ENCODE measurements around the gene C20orf204.
"Not testable (repeated sequence)": the region's sequence is repeated elsewhere in the genome, so short reads cannot be mapped to it uniquely, and the experiment has no call there.

The C20orf204 gene

DNA sequence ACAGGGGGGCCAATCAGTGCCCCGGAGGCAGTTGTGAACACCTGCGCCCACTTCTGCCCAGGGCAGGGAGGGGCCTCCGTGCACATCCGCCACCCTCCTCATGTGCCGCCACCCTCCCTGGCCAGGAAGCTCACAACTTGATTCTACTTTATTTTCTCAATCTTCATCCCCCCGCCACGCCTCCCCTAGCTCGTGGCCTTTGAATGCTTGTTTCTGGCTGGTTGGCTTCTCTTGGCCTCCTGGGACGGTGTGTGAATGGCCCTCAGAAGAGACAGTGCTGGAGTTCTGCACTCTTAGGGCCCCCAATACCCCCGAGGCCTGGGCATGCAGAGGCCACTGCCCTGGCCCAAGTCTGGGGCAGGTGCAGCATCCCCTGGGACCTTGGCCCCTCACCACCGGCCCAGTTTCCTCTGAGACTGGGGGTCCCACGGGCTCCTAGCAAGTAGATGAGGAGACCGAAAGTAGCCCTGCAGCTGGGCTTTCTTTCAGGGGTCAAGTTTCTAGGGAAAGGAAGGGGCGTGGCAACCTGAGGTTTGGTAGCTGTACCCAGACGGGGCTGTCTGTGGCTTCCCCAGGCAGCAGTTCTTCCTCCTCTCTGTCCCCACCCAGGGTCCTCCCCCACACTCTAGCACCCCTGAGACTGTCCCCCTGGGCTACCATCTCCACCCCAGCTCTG, 42.0 kb downstream of the C20orf204 start:
- H3K9me3 Mint-ChIP-seq = no peaks in the 10 kb centered on the region
- no peaks in the 10 kb centered on the region for H3K36me3 Mint-ChIP-seq
- peaks cover 33% of the 10 kb centered on the region for H3K4me1 Mint-ChIP-seq
- H3K27ac Mint-ChIP-seq = peak overlapping the region; percentile 84
- peak overlapping the region; percentile 90 for H3K4me3 Mint-ChIP-seq
- H3K27me3 Mint-ChIP-seq = no peaks in the 10 kb centered on the region

DNA sequence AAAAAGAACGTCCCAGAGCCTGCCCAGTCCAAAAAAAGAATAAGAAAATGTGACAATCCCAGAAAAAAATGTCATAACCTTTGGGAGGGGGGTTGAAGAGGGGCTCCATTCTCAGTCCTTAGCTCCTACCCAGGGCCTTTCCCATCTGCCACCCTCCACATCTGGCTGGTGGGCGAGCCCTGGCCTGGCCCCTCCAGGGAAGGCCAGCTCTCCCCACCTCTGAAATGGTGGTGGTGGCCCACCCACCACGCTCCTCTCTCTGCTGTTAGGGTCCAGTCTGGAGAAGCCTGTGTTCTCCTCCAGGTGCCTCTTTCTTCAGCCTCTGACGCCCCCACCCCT, 42.9 kb downstream of the C20orf204 start:
- Mint-ChIP-seq H3K27ac (peak overlapping the region; percentile 14), H3K9me3 (no peaks in the 10 kb centered on the region), H3K4me1 (peaks cover 36% of the 10 kb centered on the region), H3K36me3 (no peaks in the 10 kb centered on the region), H3K27me3 (no peaks in the 10 kb centered on the region), H3K4me3 (peak overlapping the region; percentile 90)

DNA sequence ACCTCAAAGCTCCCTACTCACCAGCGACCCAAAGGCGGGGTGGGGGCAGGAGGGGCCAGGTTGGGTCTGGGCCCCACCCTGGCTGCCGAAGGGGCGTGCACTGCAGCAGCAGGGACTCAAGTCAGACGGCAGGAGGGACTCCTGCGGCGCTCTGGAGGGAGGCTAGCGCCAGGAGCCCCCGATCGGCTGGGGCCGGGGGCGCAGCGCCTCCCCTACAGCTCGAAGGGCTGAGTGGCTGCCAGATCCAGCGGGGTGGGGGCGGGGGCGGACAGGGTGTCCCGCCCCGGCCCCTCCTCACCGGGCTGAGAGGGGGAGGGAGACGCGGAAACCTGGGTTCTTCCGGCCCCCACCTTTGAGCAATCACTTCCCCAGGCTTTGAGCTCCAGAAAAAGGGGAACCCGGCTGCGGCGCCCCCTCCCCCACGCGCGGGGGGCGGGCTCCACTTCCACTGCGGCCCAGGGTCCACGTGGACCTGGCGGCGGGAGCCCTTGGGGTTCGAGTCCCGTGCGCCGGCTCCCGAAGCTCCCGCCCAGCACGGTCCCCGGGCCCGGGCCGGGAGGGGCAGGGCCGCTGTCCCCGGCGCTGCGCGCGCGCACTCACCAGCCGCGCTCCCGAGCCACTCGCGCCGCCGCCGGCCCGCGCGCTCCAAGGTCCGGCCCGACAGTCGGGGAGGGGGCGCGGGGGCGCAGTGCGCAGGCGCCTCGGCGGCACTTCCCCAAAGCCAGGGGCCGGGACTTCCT, 43.5 kb downstream of the C20orf204 start, which contains the start of gene RGS19:
Gene RGS19, minus strand, starts transcription at position 246 of the 740 bp plus-strand sequence. CDS start 2,632 bp downstream, outside the sequence.
- Mint-ChIP-seq H3K27ac (peak within 1 kb of the TSS; percentile 55), H3K4me1 (peaks cover 39% of the 10 kb centered on the region), H3K9me3 (no peaks in the 10 kb centered on the region), H3K27me3 (peaks cover 2% of the 10 kb centered on the region), H3K4me3 (peak within 1 kb of the TSS; percentile 90), H3K36me3 (no peaks in the 10 kb centered on the region)

DNA sequence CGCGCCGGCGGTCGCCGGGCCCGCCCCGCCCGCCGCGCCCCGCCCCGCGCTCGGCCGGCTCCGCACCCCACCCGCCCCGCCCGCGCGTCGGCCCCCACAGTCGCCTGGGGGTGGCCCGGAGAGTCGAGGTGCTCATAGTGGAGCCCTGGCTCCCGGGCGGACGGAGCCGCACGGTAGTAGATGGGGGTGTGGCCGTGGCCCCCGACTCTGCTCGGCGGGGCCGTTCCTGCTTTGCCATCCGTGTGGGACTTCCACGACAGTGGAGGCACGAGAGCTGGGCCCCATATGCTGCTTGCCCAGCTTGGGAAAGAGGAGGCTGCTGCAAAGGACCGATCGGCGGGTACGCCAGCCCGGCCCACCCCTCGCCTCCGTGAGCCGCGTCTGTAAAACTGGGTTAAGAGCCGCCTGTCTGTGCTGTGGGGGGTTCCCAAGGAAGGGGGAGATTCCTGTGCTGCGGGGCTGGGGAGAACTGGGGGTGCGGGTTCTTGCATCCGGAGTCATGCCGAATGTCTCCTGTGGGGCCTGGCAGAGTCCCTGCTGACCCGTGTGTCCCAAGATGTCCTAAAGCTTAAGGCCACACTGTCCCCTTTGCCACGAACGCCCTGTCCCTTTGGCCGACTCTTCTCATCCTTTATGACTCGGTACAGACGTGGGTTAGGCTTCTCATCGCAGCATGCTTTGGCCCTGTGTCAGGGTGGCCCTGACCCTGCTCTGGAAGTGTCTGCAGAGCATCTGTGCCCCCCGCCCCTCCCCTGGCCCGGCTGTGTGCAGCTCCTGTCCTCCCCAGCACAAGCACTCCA, 44.2 kb downstream of the C20orf204 start, which contains the start of gene OPRL1:
Gene OPRL1, plus strand, starts transcription at position 70 of the 800 bp plus-strand sequence. CDS start 12,639 bp downstream, outside the sequence.
- peaks cover 2% of the 10 kb centered on the region for H3K27me3 Mint-ChIP-seq
- no peaks in the 10 kb centered on the region for H3K9me3 Mint-ChIP-seq
- peaks cover 40% of the 10 kb centered on the region for H3K4me1 Mint-ChIP-seq
- H3K36me3 Mint-ChIP-seq = no peaks in the 10 kb centered on the region
- H3K4me3 Mint-ChIP-seq = peak within 1 kb of the TSS; percentile 90
- H3K27ac Mint-ChIP-seq = peak within 1 kb of the TSS; percentile 55

DNA sequence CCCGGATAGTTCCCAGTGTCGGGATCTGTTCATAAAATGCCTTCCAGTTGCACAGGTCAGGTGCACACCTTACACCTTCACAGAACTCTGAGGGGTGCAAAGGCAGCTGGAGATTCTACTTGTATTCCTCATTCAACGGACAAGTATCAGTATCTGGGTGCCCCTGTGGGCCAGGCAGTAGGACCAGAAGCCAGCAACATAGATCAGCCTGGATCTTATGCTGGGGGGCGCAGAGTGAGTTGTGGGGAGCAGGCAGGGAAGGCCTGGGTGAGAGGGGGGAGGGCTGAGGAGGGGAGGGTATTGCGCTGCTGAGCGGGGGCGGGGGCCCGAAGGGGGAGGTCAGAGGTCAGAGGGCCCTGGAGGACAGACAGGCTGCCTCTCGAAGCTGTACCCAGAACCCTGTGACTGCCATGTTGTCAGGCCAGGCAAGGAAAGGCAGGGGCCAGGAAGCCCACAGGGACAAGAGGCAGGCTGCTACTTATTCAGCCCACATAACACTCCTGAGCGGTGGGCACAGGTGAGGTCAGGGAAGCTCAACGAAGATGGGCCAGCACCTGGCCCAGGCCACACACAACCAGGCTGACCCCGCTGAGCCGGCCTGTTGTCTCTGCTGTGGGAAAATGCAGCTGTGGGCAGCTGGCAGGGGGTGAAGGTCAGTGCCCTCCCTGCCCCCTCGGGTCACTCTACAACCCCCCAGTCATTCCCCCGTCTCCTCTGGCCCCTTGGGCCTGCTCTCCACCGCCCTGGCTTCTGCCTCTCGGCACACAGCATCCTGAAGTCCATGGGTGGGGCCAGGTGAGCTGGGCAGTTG, 45.0 kb downstream of the C20orf204 start:
- Mint-ChIP-seq H3K4me1 (peaks cover 40% of the 10 kb centered on the region), H3K9me3 (no peaks in the 10 kb centered on the region), H3K27me3 (peaks cover 2% of the 10 kb centered on the region), H3K27ac (peak overlapping the region; percentile 17), H3K36me3 (no peaks in the 10 kb centered on the region), H3K4me3 (peak overlapping the region; percentile 72)

DNA sequence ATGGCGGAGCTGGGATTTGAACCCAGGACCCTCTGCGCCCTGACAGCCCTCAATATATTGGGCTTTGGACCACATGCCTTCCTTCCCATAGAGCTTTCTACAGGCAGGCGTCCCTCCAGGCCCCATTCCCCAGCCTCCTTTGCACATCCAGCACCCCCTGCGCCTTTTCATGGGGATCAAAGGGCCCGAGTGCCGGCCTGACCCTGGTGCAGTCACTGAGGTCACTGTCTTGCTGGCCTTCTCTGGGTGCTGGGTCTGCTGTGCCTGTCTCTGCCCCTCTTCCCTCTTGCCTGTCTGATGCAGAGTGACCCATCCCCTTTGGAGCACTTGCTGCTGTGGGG, 45.6 kb downstream of the C20orf204 start:
- peak overlapping the region; percentile 24 for H3K4me3 Mint-ChIP-seq
- H3K9me3 Mint-ChIP-seq = no peaks in the 10 kb centered on the region
- H3K27ac Mint-ChIP-seq = no peak overlapping the region
- peaks cover 40% of the 10 kb centered on the region for H3K4me1 Mint-ChIP-seq
- peaks cover 2% of the 10 kb centered on the region for H3K27me3 Mint-ChIP-seq
- H3K36me3 Mint-ChIP-seq = no peaks in the 10 kb centered on the region

DNA sequence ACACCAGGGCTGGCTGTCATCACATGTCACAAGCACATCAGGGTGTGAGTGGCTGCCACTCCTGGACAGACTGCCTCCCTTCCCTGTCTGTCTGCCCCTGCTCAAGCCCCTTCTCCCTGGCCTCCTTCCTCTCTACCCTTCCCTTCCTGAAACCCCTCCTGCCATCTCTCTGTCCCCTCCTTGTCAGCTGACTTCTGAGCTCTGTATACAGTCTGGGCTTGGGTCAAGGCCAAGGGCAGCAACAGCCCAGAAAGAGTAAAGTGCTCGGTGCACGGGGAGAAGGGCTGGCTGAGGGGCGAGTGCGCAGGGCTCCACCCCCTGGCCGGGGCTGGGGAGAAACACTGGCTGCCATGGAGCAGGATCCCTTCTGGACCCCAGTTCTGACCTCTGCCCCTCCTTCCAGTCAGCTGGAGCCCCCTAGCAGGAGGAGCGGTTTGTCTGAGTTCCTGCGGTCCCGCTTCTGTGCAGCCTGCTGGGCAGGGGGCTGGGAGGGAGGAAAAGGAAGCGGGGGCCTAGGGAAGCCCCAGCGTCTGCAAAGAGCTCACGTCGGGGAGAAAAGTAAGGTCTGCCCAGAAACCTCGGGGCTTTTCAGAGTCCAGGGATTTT, 46.2 kb downstream of the C20orf204 start:
- Mint-ChIP-seq H3K9me3 (no peaks in the 10 kb centered on the region), H3K4me1 (peaks cover 40% of the 10 kb centered on the region), H3K4me3 (peak overlapping the region; percentile 44), H3K27me3 (peaks cover 2% of the 10 kb centered on the region), H3K27ac (no peak overlapping the region), H3K36me3 (no peaks in the 10 kb centered on the region)

DNA sequence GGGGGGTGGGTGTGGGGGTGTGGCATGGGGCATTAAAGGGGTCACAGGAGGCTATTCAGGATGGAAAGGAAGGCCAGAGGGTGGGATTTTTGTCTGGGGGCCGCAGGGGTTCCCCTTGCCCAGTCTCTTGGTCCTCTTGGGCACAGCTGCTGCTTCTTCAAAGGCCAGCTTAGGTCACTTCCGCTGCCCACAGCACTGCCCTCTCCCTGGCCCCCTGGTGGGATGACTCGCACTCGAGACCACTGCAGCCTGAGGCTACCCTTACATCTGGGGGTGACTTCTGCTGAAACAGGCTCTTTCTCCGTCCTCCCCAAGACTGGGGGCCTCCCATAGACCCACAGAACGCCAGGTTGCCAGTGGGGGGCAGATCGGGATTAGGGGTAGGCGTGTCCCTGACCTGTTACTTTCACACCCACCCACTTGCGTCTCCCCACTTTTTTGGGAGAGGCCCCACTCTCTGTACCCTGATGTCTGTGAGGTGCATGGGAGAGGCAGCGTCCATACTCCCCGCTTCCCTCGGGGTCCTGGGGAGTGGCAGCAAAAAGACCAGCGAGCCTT, 46.9 kb downstream of the C20orf204 start:
- H3K4me3 Mint-ChIP-seq = peak overlapping the region; percentile 81

DNA sequence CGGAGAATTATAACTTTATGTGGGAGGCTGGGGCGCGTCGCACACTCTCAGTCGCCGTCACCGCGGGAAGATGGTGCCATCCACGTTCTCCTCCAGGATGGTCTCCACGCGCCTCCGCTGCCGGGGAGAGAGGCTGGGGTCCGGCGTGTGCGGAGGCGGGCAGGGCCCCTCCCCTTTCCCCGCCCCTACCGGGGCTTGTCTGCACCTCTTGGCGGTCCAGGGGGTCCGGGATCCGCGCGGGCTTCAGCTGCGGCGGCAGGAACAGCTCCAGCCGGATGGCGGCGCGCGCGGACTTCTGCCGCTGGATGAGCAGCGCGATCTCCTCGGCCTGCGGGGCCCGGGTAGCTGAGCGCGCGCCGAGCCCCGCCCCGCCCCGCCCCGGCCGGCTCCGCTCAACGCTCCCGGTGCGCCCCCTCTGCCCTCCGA, 47.4 kb downstream of the C20orf204 start:
- H3K4me3 Mint-ChIP-seq = peak overlapping the region; percentile 81
- no peaks in the 10 kb centered on the region for H3K36me3 Mint-ChIP-seq
- peaks cover 2% of the 10 kb centered on the region for H3K27me3 Mint-ChIP-seq
- no peak overlapping the region for H3K27ac Mint-ChIP-seq
- H3K9me3 Mint-ChIP-seq = no peaks in the 10 kb centered on the region
- H3K4me1 Mint-ChIP-seq = peaks cover 35% of the 10 kb centered on the region

More for the DNA sequence above, 46.9 kb downstream of the C20orf204 start:
- no peak overlapping the region for H3K27ac Mint-ChIP-seq
- H3K4me1 Mint-ChIP-seq = peaks cover 37% of the 10 kb centered on the region
- peaks cover 2% of the 10 kb centered on the region for H3K27me3 Mint-ChIP-seq
- H3K36me3 Mint-ChIP-seq = no peaks in the 10 kb centered on the region
- H3K9me3 Mint-ChIP-seq = no peaks in the 10 kb centered on the region

DNA sequence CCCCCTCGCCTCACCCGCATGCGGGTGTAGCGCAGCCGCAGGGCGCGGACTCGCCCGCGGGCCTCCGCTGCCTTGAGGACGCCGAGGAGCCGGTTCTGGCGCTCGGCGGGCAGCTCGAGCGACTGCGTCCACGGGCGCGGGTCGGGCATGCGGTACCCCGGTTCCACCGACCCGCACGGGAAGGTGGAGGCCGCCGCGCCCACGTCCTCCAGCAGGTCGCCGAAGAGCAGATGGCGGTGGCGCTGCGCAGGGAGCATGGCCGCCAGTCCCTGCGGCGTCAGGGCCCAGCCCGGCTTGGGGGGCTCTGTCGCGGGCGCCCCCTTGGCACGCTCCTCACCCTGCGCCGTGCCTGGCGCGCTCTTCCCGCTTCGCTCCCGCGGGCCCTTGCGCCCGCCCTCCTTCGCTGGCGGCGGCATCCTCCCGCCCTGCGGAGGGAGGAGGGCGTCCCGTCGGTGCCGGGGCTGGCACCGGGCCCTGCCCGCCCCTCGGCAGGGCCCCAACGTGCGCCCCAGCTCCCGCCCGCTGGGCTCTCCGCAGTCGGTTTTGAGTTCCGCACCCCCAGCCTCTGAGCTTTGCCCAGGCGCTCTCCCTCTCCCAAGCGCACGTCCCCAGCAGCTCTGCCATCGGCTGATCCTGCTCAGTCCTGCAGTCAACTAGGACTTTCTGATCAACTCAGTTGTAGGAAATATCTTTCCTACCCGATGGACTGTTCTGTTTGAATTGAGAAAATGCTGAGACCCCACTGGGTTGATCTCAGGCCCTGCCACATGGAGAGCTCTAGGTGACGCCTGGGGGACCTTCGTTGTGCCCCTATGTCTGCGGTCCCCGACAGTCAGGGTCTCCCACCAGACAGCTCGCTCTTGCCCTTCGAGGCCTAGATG, 48.1 kb downstream of the C20orf204 start, which contains the start of gene LKAAEAR1:
Gene LKAAEAR1, minus strand, starts transcription at position 595 of the 881 bp plus-strand sequence. Its CDS starts 179 bp downstream, at position 416.
- no peaks in the 10 kb centered on the region for H3K9me3 Mint-ChIP-seq
- peak within 1 kb of the TSS; percentile 90 for H3K4me3 Mint-ChIP-seq
- H3K27me3 Mint-ChIP-seq = peaks cover 2% of the 10 kb centered on the region
- H3K27ac Mint-ChIP-seq = no peak within 1 kb of the TSS
- H3K4me1 Mint-ChIP-seq = peaks cover 29% of the 10 kb centered on the region
- H3K36me3 Mint-ChIP-seq = no peaks in the 10 kb centered on the region

DNA sequence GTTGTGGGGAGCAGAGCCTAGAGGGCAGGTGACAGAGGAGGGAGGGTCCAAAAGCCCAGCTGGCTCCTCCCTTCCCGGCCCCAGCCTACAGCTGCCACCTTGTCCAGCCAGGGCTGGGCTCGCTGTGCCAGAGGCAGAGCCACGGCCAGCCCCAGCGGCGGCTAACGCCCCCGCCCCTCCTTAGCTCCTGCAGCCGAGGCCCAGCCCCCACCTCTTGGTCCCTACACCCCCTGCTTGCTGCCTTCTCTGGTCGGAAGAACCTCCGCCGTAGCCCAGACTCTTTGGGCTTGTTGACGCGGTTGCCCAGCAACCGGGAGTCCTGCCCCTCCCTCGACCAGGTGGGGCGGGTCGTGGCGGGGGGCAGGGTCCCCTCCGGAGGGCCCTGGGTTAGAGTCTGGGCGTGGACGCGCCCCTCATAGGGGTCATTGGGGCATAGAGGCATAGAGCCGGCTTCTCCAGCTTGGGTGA, 48.7 kb downstream of the C20orf204 start:
- Mint-ChIP-seq H3K9me3 (no peaks in the 10 kb centered on the region), H3K36me3 (no peaks in the 10 kb centered on the region), H3K4me1 (peaks cover 27% of the 10 kb centered on the region), H3K27ac (no peak overlapping the region), H3K27me3 (peaks cover 2% of the 10 kb centered on the region), H3K4me3 (peak overlapping the region; percentile 90)

DNA sequence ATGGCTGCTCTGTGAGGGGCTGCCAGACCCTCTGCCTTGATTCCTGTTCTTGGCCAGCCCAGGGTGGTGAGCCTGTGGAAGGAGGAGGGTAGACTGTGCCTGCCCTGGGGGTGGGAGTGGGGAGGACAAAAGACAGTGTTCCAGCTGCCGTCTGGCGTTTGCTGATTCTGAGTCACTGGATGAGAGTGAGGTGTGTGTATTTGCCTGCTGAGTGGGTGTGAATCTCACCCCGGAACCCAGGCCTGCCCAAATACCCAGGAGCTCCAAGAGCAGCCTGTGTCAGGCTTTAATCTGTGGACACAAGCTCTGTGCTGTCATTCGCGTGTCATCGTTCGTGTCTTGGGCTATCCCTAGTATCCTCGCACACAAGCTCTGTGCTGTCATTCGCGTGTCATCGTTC, 50.8 kb downstream of the C20orf204 start:
- H3K4me3 Mint-ChIP-seq = no peak overlapping the region
- no peaks in the 10 kb centered on the region for H3K36me3 Mint-ChIP-seq
- H3K4me1 Mint-ChIP-seq = peaks cover 19% of the 10 kb centered on the region
- no peaks in the 10 kb centered on the region for H3K9me3 Mint-ChIP-seq
- peaks cover 2% of the 10 kb centered on the region for H3K27me3 Mint-ChIP-seq
- H3K27ac Mint-ChIP-seq = no peak overlapping the region

DNA sequence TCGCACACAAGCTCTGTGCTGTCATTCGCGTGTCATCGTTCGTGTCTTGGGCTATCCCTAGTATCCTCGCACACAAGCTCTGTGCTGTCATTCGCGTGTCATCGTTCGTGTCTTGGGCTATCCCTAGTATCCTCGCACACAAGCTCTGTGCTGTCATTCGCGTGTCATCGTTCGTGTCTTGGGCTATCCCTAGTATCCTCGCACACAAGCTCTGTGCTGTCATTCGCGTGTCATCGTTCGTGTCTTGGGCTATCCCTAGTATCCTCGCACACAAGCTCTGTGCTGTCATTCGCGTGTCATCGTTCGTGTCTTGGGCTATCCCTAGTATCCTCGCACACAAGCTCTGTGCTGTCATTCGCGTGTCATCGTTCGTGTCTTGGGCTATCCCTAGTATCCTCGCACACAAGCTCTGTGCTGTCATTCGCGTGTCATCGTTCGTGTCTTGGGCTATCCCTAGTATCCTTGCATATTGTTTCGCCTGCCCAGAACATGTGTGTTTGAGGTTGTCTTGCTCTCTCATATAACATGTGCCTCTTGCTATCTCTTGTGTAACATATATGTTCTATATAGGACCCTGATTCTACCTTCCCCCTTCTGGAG, 51.3 kb downstream of the C20orf204 start:
- not testable (repeated sequence) for H3K27ac Mint-ChIP-seq, H3K4me3 Mint-ChIP-seq, H3K36me3 Mint-ChIP-seq, H3K27me3 Mint-ChIP-seq, H3K9me3 Mint-ChIP-seq
- H3K4me1 Mint-ChIP-seq = peaks cover 16% of the 10 kb centered on the region
